22Rv1 (cell line): Measurements from ENCODE around the gene GNPTAB.

Experiments used
- ZFX ChIP-seq: fragments of 450-650 bp; IDR thresholded peaks from 2 replicates; pipeline ENCODE4 v1.6.1; 2017; ENCODE audit warnings: antibody characterized with exemption, borderline replicate concordance
- TF ChIP-seq, protein P1 (sequence below): fragments of 450-650 bp; IDR thresholded peaks from 2 replicates; pipeline ENCODE4 v1.5.1; 2017; ENCODE audit warnings: mild to moderate bottlenecking

DNA sequence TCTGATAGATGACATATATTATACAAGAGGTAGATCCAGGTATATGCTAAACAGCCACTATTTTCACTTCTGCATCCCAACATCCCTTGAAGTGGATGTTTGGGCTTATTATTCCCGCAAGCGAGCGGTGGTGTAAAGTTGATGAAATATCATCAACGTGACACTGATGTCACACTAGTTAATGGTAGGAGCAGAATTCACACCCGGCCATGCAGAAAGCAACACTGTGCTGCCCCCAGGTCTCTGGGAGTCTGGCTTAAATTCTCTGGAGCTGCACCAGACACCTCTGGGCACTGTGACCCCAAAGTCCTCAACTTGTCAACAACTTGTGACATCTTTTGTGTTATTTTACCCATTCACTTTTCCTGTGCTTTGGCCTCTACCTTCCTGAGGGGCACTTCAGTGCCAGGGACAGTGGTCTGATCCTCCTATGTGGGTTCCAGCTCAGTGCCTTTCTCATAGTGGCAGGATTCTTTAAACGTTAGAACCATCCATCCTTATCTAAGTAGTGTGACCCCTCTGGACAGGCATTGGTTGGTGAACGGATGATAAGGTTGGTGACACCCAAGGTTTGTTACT is 47.6 kb upstream of the GNPTAB start:
- TF ChIP-seq, protein P1, sequence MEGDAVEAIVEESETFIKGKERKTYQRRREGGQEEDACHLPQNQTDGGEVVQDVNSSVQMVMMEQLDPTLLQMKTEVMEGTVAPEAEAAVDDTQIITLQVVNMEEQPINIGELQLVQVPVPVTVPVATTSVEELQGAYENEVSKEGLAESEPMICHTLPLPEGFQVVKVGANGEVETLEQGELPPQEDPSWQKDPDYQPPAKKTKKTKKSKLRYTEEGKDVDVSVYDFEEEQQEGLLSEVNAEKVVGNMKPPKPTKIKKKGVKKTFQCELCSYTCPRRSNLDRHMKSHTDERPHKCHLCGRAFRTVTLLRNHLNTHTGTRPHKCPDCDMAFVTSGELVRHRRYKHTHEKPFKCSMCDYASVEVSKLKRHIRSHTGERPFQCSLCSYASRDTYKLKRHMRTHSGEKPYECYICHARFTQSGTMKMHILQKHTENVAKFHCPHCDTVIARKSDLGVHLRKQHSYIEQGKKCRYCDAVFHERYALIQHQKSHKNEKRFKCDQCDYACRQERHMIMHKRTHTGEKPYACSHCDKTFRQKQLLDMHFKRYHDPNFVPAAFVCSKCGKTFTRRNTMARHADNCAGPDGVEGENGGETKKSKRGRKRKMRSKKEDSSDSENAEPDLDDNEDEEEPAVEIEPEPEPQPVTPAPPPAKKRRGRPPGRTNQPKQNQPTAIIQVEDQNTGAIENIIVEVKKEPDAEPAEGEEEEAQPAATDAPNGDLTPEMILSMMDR, result no peak
- TF ChIP-seq ZFX, result no peak
